Measurements from ENCODE around the gene FOS. TPM values are rescaled to one million over a fixed set of nuclear protein-coding genes. Genes with fewer than 3 reads are reported as not detected.
A peak's percentile ranks its signal among the peaks of the same experiment; 100 is the strongest.
"Not testable (repeated sequence)": the region's sequence is repeated elsewhere in the genome, so short reads cannot be mapped to it uniquely, and the experiment has no call there.

Gene FOS
- total RNA-seq, 2 donors from 2014 or later = 220 to 877 TPM

GRCh38 chr14:75273272-75274049 lies 5.2 kb upstream of the FOS start:
- intact Hi-C loops (cut with DNase I, micrococcal nuclease) = no loop called here
- ATAC-seq (no peak), DNase-seq (no peak)

DNA sequence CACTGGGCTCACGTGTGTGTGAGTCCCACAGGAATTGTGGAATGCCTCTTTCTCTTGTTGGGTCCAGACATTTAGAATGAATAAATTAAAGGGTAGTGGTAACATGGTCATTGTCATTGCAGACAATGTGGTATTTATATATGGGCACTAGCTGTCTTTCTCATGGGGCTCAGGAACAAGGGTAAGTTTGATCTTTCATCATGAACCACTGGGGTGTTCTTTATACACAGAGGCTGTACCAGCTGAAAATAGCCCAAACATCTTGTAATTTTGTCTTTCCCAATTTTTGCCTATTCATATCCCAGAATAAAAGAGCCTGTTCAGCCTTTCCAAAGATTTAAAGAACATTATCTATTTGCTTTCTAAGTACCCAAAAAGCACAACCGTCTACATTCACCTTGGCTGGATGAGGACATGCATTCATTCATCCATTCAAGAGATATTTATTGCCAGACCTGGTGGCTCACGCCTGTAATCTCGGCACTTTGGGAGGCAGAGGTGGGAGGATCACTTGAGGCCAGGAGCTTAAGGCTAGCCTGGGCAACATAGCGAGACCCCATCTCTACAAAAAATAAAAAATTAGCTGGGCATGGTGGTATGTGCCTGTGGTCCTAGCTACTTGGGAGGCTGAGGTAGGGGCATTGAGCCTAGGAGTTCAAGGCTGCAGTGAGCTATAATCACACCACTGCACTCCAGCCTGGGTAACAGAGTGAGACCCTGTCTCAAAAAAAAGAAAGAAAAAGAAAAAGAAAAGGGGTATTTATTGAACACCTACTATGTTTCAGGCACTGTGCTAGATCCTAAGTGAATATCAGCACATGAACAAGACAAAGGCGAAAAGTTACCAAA lies 4.4 kb upstream of the FOS start:
- intact Hi-C loops (cut with DNase I, micrococcal nuclease) = no loop called here
- DNase-seq (no peak), ATAC-seq (no peak)

- intact Hi-C loops (cut with DNase I, micrococcal nuclease) = no loop called here
- ATAC-seq = no peak
Observed at GRCh38 chr14:75274899-75275569, 3.6 kb upstream of the FOS start.

DNA sequence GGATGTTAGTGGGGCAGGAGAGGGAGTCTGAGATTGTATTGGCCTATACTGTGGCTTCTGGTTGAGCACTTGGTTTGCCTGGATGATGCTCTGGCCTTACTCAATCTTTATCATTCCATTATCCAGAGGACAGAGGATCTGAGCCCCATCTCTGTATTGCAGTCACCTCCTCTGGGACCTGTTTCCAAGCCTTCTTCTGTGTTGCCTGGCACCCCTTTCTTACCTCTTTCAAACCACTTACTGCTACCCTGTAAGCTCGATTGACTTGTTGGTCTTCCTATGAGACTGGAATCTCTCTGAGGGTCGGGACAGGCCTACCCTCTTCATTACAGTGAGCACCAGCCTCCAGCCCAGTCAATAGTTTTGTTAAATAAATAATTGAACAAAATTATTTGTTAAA lies 3.0 kb upstream of the FOS start:
- DNase-seq = no peak

More at GRCh38 chr14:75274899-75275569, 3.6 kb upstream of the FOS start:
- DNase-seq = peak in 1 of 2 donors; percentile 71

GRCh38 chr14:75277008-75277814 lies 1.4 kb upstream of the FOS start:
- intact Hi-C loops (cut with DNase I, micrococcal nuclease) = no loop called here
- peak; percentile 65 for ATAC-seq
- peak; percentile 90 to 91 for DNase-seq

More for the DNA sequence above, 3.0 kb upstream of the FOS start:
- intact Hi-C loops (cut with DNase I, micrococcal nuclease) = no loop called here
- ATAC-seq = no peak

DNA sequence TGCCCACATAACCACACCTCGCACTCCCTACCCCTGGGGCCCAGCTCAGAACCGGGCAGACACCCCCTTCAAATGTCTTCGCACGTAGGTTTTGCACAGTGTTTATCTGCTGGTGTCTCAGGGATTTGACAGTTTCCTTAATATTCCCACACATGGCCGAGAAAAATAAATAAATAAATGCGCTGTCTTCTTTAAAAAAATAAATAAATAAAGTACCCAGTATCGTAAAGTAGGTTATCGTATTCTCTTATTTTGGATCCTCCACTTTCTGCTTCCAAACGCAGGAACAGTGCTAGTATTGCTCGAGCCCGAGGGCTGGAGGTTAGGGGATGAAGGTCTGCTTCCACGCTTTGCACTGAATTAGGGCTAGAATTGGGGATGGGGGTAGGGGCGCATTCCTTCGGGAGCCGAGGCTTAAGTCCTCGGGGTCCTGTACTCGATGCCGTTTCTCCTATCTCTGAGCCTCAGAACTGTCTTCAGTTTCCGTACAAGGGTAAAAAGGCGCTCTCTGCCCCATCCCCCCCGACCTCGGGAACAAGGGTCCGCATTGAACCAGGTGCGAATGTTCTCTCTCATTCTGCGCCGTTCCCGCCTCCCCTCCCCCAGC lies 710 bp upstream of the FOS start:
- intact Hi-C loops (cut with DNase I, micrococcal nuclease) = no loop called here

GRCh38 chr14:75279153-75279762 lies 630 bp downstream of the FOS start:
- intact Hi-C loops (cut with DNase I, micrococcal nuclease) = no loop called here
- ATAC-seq (peak; percentile 6), DNase-seq (peak; percentile 77)

More for the DNA sequence above, 710 bp upstream of the FOS start:
- ATAC-seq (no peak), DNase-seq (no peak)

DNA sequence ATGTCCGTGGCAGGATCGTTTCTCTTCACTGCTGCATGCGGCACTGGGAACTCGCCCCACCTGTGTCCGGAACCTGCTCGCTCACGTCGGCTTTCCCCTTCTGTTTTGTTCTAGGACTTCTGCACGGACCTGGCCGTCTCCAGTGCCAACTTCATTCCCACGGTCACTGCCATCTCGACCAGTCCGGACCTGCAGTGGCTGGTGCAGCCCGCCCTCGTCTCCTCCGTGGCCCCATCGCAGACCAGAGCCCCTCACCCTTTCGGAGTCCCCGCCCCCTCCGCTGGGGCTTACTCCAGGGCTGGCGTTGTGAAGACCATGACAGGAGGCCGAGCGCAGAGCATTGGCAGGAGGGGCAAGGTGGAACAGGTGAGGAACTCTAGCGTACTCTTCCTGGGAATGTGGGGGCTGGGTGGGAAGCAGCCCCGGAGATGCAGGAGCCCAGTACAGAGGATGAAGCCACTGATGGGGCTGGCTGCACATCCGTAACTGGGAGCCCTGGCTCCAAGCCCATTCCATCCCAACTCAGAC lies 1.2 kb downstream of the FOS start:
- ATAC-seq (no peak), DNase-seq (peak; percentile 43 to 48)
- intact Hi-C loops (cut with DNase I, micrococcal nuclease) = no loop called here

- ATAC-seq (no peak), DNase-seq (no peak)
- intact Hi-C loops (cut with DNase I, micrococcal nuclease) = no loop called here
Observed at GRCh38 chr14:75280291-75280830, 1.7 kb downstream of the FOS start.

- DNase-seq = no peak
Observed at GRCh38 chr14:75280831-75281653, 2.4 kb downstream of the FOS start.

DNA sequence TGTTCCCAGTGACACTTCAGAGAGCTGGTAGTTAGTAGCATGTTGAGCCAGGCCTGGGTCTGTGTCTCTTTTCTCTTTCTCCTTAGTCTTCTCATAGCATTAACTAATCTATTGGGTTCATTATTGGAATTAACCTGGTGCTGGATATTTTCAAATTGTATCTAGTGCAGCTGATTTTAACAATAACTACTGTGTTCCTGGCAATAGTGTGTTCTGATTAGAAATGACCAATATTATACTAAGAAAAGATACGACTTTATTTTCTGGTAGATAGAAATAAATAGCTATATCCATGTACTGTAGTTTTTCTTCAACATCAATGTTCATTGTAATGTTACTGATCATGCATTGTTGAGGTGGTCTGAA lies 3.0 kb downstream of the FOS start:
- ATAC-seq (no peak), DNase-seq (no peak)
- intact Hi-C loops (cut with DNase I, micrococcal nuclease) = no loop called here

More at GRCh38 chr14:75280831-75281653, 2.4 kb downstream of the FOS start:
- no peak for ATAC-seq
- intact Hi-C loops (cut with DNase I, micrococcal nuclease) = no loop called here

GRCh38 chr14:75282170-75282554 lies 3.5 kb downstream of the FOS start:
- DNase-seq (no peak), ATAC-seq (no peak)
- intact Hi-C loops (cut with DNase I, micrococcal nuclease) = no loop called here

GRCh38 chr14:75282555-75283161 lies 4.0 kb downstream of the FOS start:
- DNase-seq; ATAC-seq; intact Hi-C loops (cut with DNase I, micrococcal nuclease): not testable (repeated sequence)

GRCh38 chr14:75283162-75283832 lies 4.7 kb downstream of the FOS start:
- DNase-seq (peak; percentile 59 to 75), ATAC-seq (peak; percentile 50)
- intact Hi-C loops (cut with DNase I, micrococcal nuclease) = no loop called here

DNA sequence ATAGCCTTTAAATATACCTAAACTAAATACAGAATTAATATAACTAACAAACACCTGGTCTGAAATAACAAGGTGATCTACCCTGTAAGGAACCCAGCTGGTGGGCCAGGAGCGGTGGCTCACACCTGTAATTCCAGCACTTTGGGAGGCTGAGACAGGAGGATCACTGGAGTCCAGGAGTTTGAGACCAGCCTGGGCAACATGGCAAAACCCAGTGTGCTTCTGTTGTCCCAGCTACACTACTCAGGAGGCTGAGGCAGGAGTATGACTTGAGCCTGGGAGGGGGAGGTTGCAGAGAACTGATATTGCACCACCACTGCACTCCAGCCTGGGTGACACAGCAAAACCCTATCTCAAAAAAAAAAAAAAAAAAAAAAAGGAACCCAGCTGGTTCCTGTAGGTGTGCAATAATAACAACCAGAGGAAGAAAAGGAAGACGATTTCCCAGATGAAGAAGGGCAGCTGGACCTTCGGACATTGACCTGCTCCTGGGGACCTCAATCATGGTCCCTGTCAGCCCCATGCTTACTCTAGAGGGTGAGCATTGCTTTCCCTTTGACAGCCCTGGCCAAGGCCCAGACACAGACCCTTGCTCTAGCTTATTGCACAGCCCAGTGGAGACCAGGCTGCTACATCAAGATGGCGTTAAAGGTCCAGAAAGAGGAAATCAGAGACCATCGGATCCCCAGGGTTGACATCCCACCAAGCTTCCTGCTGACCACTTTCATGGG lies 5.4 kb downstream of the FOS start:
- ATAC-seq = peak; percentile 22
- DNase-seq = peak; percentile 34 to 51
- intact Hi-C loops (cut with DNase I, micrococcal nuclease) = no loop called here
